Panc1 (cell line): ENCODE measurements around the gene JOSD2.

Source experiments
- TCF7L2 ChIP-seq: IDR thresholded peaks from 2 replicates; pipeline ENCODE4 v1.6.1; 2011; ENCODE audit warnings: mild to moderate bottlenecking, low read depth, low read length, inconsistent platforms
- TF ChIP-seq, protein P1 (sequence below): fragments of 450-650 bp; IDR thresholded peaks from 2 replicates; pipeline ENCODE4 v1.5.1; 2017; ENCODE audit warnings: mild to moderate bottlenecking

DNA sequence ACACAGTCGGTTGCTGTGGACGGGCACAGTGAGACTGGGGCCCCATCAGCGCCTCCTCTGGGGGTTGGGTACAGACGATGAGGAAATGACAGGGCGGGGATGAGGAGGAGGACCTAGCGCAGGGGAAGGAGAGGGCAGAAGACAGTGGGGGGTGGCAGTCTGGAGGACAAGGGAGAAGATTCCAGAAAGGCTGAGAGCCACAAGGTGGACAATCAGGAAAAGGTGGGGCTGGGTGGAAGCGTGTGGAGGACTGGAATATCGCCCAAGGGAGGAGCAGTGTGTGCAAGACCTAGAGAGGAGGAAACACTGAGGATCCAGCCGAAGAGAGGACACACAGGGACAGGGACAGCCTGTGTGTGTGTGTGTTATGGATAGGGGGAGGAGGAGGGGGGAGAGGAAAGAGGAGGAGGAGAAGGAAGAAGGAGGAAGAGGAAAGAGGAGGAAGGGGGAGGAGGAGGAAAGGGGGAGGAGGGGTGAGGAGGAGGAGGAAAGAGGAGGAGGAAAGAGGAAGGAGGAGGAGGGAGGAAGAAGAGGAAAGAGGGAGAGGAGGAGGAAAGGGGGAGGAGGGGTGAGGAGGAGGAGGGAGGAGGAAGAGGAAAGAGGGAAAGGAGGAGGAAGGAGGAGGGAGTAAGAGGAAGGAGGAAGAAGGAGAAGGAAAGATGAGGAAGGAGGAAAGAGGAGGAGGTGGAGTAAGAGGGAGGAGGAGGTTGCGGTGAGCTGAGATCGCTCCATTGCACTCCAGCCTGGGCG, 18.5 kb downstream of the JOSD2 start:
- TF ChIP-seq, protein P1, sequence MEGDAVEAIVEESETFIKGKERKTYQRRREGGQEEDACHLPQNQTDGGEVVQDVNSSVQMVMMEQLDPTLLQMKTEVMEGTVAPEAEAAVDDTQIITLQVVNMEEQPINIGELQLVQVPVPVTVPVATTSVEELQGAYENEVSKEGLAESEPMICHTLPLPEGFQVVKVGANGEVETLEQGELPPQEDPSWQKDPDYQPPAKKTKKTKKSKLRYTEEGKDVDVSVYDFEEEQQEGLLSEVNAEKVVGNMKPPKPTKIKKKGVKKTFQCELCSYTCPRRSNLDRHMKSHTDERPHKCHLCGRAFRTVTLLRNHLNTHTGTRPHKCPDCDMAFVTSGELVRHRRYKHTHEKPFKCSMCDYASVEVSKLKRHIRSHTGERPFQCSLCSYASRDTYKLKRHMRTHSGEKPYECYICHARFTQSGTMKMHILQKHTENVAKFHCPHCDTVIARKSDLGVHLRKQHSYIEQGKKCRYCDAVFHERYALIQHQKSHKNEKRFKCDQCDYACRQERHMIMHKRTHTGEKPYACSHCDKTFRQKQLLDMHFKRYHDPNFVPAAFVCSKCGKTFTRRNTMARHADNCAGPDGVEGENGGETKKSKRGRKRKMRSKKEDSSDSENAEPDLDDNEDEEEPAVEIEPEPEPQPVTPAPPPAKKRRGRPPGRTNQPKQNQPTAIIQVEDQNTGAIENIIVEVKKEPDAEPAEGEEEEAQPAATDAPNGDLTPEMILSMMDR = no peak
- TF ChIP-seq TCF7L2 = no peak
